Measurements from ENCODE around the gene CSRP3.

DNA sequence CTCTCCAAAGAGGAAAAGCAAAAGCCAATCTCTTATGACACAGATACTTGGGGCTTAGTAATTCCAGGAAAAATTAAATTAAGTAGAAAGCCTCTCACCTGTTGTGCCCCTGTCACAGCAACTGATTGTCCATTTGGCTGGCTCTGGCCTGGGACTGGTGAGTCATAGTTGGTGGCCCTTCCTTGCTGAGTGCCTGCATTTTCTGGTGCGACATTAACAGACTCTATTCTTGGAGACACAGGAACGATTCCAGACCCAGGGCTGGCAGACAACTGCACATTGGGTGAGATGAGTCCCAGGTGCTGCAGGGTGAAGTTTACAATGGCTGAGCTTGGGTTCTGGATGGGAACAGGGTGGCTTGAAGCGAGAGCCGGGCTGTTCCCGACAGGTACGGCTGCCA lies 23.3 kb upstream of the CSRP3 start:
- TF ChIP-seq CTCF (conservative IDR thresholded peaks at IDR 0.05; ENCODE audit: low read length) (no peak), EZH2phosphoT487 (IDR thresholded peaks at IDR 0.05; ENCODE audit: borderline replicate concordance) (no peak)

Data from Loucy (cell line).